MM.1S (cell line): Measurements from ENCODE around the gene SFTA2.

Experiments
- CTCF ChIP-seq: fragments of 300-600 bp; sonication (generic); IDR thresholded peaks from 2 replicates; pipeline ENCODE4 v1.5.1; 2016; ENCODE audit warnings: antibody characterized with exemption, low read length, mixed read lengths
- EZH2 ChIP-seq: fragments of 300-600 bp; sonication (generic); optimal IDR thresholded peaks from 2 replicates; pipeline ENCODE3; 2017; ENCODE audit warnings: low read depth, mild to moderate bottlenecking, antibody characterized with exemption, low read length, mixed read lengths
- EZH2phosphoT487 ChIP-seq: fragments of 300-600 bp; sonication (generic); IDR thresholded peaks from 2 replicates; pipeline ENCODE4 v1.6.1; 2018; ENCODE audit warnings: antibody characterized with exemption, low read length

GRCh38 chr6:30964075-30964474 lies 32.1 kb upstream of the SFTA2 start:
- TF ChIP-seq CTCF = no peak
- no peak for TF ChIP-seq EZH2
- TF ChIP-seq EZH2phosphoT487 = no peak
